Ectodermal cell (in vitro differentiated cells): Measurements from ENCODE around the gene CTCF.

Source experiments
- H3K27ac ChIP-seq: 2 replicates; pipeline ENCODE4 v1.7.0; 2013; ENCODE audit warnings: mild to moderate bottlenecking, low read depth, low read length; ENCODE audit not compliant: insufficient read depth, poor library complexity, severe bottlenecking
- H3K27me3 ChIP-seq: 2 replicates; pipeline ENCODE4 v1.7.0; 2013; ENCODE audit warnings: mild to moderate bottlenecking, low read length; ENCODE audit not compliant: insufficient read depth, control insufficient read depth, poor library complexity, severe bottlenecking
- H3K36me3 ChIP-seq: one replicate; pipeline ENCODE4 v1.7.0; 2013; ENCODE audit warnings: low read length; ENCODE audit not compliant: control insufficient read depth, insufficient read depth
- H3K4me1 ChIP-seq: one replicate; pipeline ENCODE4 v1.7.0; 2013; ENCODE audit warnings: low read length; ENCODE audit not compliant: control insufficient read depth, insufficient read depth
- H3K4me3 ChIP-seq: 2 replicates; pipeline ENCODE4 v1.7.0; 2013; ENCODE audit warnings: low read depth, low read length, control low read depth; ENCODE audit not compliant: insufficient read depth
- H3K9me3 ChIP-seq: 2 replicates; pipeline ENCODE4 v1.7.0; 2013; ENCODE audit warnings: mild to moderate bottlenecking, low read length, moderate library complexity; ENCODE audit not compliant: control insufficient read depth
- WGBS, 2 experiments: methylation state at CpG; one replicate each; pipeline ENCODE4 v1.1.7; 2013; ENCODE audit warnings: missing lambda C conversion rate in 2 of 2; 5-methylcytosine and 5-hydroxymethylcytosine counted together

CTCF gene

DNA sequence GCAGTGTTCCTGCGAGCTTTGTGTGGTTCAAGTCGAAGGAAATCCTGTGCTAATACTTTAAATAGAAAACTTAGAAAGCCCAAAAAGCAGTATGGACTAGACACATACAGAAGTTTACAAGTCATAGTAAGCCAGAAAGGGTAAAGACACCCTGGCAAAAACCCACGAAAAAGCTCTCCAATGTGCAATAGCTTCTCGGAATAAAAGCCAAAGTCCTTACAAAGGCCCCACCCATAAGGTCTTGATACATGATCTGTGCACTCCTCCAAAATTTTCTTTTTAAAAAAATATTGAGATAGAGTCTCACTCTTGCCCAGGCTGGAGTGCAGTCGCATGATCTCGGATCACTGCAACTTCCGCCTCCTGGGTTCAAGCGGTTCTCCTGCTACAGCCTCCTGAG is 114.6 kb downstream of the CTCF start:
- Histone ChIP-seq H3K27ac (no peak overlapping the region), H3K9me3 (no peaks in the 10 kb centered on the region), H3K4me3 (no peak overlapping the region), H3K36me3 (no peaks in the 10 kb centered on the region), H3K4me1 (no peaks in the 10 kb centered on the region), H3K27me3 (no peaks in the 10 kb centered on the region)
- WGBS, 2 experiments: 95 to 96% methylated on average over 8 of the region's 8 CpGs

DNA sequence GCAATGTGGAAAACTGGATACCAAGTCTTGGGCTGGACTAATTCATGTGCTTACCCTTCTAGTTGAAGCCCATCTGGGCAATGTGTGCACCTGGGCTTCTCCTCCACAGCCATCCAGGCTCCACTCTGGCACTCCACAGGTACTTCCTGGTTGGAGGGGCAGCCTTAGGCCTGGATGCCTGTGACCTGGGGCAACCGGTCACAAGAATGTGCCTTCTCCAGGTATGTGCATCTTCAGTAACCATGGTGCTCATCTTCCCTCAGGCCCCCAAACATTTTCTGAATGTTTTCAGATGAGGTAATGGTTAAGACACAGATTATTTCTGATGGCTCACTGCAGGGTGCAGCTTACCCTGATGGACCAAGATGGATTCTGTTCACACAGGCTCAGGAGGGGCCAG is 115.4 kb downstream of the CTCF start:
- whole genome bisulfite sequencing, 2 experiments: 91 to 97% methylated on average over 1 of the region's 1 CpG

DNA sequence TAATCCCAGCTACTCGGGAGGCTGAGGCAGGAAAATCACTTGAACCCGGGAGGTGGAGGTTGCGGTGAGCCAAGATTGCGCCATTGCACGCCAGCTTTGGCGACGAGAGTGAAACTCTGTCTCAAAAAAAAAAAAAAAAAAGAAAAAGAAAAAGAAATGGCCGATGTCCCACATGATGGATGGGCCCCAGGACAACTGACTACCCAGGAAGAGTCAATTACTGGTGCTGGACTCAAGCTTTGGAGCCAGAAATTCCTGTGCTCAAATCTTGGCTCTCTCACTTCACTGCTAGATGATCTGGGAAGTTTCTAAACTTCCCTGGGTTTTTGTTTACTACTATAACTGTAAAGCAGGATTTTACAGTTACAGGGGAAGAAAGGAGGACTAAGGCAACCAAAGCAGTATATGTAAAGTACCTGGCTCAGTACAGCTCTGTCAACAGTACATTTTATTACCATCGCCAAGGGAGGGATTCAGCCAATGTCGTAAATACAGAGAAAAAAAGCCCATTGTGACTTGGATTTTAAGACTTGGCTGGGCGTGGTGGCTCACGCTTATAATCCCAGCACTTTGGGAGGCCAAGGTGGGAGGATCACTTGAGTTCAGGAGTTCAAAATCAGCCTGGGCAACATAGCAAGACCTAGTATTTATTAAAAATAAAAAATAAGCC is 116.2 kb downstream of the CTCF start:
- Histone ChIP-seq H3K9me3 (no peaks in the 10 kb centered on the region), H3K4me3 (no peak overlapping the region), H3K27me3 (no peaks in the 10 kb centered on the region), H3K4me1 (no peaks in the 10 kb centered on the region), H3K36me3 (no peaks in the 10 kb centered on the region), H3K27ac (no peak overlapping the region)
- 93 to 94% methylated on average over 12 of the region's 12 CpGs for WGBS, 2 experiments

More for the DNA sequence above, 115.4 kb downstream of the CTCF start:
- H3K4me3 ChIP-seq: no peak overlapping the region
- no peaks in the 10 kb centered on the region for H3K27me3 ChIP-seq
- H3K9me3 ChIP-seq: no peaks in the 10 kb centered on the region
- no peak overlapping the region for H3K27ac ChIP-seq
- H3K4me1 ChIP-seq: no peaks in the 10 kb centered on the region
- no peaks in the 10 kb centered on the region for H3K36me3 ChIP-seq

DNA sequence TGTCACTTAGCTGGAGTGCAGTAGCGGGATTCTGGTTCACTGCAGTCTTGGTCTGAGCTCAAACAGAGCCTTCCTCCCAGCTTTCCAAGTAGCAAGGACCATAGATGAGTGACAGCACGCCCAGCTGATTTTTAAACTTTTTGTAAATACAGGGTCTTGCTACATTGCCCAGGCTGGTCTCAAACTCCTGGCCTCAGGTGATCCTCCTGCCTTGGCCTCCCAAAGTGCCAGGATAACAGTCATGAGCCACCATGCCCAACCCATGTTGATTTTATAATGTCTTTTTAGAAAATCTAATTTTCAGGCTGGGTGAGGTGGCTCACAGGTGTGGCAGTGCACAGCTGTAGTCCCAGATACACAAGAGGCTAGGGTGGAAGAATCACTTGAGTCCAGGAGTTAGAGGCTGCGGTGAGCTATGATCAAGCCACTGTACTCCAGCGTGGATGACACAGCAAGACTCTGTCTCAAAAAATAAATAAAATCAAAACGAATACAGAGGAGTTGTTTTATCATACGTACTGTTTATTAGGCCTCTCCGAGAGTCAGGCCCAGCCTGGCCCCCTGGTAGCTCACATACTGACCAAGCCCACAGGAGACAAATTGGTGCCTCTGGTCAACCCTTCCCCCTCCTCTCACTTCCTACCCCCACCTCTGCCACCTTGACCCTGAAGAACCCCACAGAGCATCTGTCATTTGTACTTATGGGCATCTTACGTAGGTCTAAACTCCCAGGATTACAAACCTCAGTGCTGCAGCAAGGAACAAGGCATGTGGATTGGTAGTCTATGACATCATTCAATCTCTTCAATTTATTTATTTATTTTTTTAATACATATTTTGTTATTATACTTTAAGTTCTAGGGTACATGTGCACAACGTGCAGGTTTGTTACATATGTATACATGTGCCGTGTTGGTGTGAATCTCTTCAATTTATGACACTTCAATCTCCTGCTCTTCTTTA is 117.9 kb downstream of the CTCF start:
- H3K4me1 ChIP-seq: no peaks in the 10 kb centered on the region
- H3K4me3 ChIP-seq: no peak overlapping the region
- H3K27me3 ChIP-seq: no peaks in the 10 kb centered on the region
- H3K36me3 ChIP-seq: peaks cover 7% of the 10 kb centered on the region
- no peaks in the 10 kb centered on the region for H3K9me3 ChIP-seq
- H3K27ac ChIP-seq: no peak overlapping the region
- 95 to 96% methylated on average over 10 of the region's 10 CpGs for WGBS, 2 experiments

DNA sequence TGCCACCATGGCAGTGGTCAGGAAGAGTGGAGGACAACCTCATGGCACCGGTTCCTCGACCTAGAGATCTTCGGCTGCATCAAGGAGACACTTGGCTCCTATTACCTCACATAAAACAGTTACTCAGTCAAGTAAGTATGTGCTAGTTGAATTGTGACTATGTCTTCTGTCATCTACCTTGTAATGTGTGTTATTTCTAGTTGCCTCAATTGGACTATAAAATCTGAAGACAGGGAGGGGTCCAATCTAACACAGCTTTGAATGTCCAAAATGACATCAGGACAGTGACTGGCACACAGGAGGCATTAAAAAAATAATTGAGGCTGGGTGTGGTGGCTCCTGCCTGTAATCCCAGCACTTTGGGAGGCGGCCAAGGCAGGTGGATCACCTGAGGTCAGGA is 121.4 kb downstream of the CTCF start:
- Histone ChIP-seq H3K27me3 (no peaks in the 10 kb centered on the region), H3K4me1 (no peaks in the 10 kb centered on the region), H3K36me3 (peaks cover 11% of the 10 kb centered on the region), H3K27ac (no peak overlapping the region), H3K4me3 (no peak overlapping the region), H3K9me3 (no peaks in the 10 kb centered on the region)
- WGBS, 2 experiments: 94 to 98% methylated on average over 4 of the region's 4 CpGs

DNA sequence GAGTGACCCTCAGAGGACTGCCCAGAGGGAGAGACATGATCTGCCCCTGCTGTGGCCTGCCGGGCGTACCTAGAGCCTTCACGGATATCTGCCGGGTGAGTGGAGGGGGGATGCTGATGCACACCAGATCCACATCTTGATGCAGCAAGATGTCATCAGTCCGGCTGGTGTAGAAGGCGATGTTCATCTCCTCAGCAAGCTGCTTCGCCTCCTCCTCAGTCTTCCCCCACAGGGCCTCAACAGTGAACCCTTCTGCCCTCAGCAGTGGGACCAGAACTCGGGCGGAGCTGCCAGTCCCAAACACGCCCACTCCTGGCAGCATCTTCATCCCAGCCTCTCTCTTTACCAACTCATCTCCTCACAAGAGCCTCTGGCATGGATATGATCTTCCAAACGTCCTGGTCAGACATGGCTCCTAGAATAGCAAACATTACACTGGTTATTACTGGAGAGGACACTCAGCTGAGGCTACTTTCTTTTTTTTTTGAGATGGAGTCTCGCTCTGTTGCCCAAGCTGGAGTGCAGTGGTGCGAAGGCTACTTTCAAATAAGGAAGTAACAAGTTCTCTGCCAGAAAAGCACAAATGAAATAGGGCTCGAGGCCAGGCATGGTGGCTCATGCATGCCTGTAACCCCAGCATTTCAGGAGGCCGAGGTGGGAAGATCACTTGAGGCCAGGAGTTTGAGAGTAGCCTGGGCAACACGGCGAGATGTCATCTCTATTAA is 123.2 kb downstream of the CTCF start:
- Histone ChIP-seq H3K9me3 (no peaks in the 10 kb centered on the region), H3K36me3 (peaks cover 14% of the 10 kb centered on the region), H3K4me3 (no peak overlapping the region), H3K27me3 (no peaks in the 10 kb centered on the region), H3K4me1 (no peaks in the 10 kb centered on the region), H3K27ac (no peak overlapping the region)
- WGBS, 2 experiments: 92 to 94% methylated on average over 17 of the region's 17 CpGs
